GM18498 (cell line): ENCODE data around the gene B3GNT3.

Experiments used
- ATAC-seq: cut with Tn5 transposase; IDR thresholded peaks from one replicate; pipeline ENCODE4 v1.9.1; 2021; ENCODE audit warnings: mild to moderate bottlenecking, moderate library complexity; ENCODE audit not compliant: unreplicated experiment

Gene B3GNT3

DNA sequence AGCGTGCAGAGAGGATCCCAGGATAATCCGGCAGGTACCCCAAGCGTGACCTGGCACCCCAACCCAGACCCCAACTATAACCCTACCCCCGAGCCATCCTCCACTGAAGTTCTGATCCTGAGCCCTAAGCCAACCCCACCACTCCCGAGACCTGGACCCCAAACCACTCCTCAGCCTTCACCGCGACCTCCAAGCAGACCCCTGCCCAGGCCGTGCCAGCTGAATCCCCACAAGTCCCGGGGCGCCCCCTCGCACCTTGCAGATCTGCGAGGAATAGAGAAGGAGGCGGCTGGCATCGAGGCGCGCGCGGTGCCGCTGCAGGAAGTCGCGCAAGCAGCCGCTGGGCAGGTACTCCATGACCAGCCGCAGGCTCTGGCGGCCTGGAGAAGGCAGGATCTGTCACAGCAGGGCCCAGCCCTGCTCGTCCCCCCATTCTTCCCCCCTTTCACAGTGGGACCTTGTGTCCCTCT, 36.5 kb downstream of the B3GNT3 start:
- ATAC-seq: no peak

DNA sequence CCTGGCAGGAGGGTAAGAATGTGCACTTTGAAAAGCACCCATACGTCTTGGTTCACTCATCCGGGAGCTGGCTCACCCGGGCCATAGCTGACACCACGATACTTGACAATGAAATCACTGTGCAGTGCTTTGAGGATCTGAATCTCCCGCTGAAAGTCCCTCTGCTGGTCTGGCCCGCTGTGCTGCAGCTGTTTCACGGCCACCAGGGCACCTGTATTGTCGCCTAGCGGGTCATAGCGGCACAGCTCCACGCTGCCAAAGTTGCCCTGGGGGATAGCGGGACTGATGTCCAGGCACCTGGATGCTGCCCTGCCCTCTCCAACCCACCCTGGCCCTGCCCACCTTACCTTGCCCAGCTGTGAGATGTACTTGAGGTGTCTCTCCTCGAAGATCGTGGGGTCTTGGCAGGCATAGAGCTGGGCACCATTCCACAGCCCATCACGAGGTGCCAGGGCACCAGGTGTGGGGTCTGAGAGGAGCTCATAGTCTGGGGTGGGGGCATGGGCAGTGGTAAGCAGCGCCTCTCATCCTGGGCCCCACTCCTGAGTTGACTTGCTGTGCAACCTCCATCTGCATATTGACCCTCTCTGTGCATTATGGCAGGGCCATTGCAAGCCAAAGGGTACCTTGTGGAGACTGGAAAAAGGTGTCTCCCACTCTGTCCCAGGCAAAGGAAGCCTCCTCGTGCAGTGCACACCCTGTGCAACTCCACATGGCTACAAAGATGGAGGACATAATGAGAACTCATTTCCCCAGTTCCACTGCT, 37.7 kb downstream of the B3GNT3 start:
- ATAC-seq: no peak

DNA sequence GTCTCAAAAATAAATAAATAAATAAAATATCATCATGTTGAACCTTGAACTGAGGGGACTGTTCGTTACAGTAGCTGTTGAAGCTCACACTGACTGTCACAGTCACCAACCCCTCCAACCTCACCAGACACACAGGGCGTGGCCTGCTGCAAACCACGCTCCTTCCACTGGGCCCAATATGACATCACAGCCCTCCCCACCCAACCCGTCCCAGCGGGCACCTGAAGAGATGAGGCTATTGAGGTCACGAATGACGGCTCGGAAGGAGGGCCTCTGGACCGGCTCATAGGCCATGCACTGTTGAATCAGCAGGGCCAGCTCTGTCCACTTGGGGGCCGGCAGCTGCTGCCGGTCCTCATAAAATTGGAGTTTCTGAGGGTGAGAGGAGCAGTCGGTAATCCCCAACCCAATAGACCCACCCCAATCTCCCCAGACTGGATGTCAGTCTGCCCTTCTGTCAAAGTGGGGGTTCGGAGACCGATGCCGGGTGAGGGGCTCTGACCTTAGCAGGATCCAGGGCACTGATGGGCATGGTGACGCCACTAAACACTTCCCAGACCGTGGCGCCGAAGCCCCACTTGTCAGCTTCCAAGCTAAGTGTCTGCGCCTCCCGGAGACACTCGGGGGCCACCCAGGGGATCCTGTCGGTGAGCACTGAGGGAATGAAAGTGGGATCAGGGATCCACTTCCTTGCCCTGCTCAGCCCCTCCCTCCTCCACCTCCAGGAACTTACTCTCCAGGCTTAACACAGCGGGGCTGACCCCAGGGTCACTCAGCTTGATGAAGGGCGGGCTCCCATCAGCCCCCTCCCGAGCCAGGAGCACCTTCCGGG, 39.6 kb downstream of the B3GNT3 start:
- ATAC-seq: no peak

DNA sequence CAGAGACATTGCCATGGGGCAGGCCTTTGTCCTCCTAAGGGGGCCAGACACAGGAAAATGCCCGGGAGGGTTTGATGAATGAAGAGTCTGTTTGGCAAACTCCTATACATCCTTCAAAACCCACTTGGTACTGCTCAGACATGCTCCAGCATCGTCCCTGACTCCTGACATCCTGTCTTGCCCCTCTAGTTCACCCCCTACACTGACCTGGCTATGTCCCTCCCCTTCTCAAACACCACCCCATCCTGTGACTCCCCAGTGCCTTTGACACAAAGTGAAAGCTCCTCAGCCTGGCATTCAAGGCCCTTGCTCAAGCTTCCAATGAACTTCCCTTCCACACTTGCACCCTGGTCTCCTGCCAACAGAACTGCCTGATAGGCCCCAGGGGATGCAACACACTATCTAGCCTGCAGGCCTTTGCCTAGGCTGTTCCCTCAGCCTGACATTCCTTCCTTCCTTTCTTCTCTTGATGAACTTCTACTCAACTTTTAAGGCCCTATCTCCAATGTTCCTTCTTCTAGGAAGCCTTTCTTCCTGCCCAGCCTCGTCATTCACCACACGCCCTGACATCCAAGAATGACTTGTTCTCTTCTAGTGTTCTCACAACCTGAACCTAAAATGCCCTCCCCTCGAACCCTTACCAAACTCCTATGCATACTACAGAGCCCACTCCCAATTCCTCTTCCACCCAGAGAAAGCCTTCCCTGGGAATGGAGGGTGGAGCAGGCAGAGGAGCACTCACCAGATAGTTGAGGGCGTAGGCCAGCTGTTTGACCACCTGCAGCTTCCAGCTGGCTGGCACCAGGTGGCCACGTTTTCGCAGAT, 40.5 kb downstream of the B3GNT3 start:
- no peak for ATAC-seq

DNA sequence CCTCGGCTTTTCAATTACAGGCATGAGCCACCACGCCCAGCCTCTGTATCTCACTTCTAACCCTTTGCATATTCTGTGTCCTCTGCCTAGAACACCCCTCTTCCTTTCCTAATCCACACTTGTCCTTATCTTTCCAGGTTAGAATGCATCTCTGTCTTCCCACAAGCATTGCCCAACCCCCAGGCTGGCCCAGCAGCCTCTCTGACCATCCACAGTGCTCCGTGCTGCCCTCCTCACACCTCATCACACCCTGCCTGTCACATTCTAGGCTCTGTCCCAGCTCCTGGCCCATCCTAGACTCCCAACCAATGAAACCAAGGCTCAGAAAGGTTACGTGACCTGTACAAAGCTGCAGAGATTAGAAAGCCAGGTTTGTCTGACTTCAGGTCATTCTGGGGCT, 41.6 kb downstream of the B3GNT3 start:
- ATAC-seq: no peak

DNA sequence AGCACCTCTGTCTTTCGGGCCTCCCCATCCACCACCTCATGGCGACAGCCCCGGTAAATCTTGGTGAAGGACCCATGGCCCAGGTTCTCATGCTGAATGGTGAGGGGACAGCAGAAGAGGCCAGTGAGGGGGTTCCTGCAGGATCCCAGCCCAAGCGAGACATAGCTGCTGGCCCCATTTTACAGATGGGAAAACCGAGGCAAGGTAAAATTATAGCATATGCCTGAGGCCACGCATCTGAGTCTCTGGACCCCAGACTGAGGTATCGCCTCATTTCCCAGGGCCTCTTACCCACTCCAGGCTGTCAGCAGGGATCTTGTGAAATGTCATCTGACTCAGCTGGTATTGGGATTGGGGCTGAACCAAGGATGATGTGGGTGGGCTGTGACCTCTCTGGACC, 43.0 kb downstream of the B3GNT3 start:
- ATAC-seq: no peak

DNA sequence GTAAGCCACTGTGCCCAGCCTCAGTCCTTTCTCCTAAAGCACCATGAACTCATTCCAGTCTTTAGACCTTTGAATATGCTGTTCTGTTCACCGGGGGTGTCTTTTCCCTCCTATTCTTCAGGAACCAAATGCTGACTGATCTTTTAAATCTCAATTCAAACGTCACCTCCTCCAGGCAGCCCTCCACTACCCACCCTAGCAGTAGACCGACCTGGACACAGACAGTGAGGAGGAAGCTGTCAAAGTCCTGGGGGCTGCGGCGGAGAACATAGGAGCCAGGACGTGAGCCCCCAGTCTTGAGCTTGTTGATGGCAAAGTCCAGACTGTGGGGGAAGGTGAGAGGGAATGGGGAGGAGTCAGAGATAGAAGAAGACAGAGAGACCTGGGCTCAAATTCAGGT, 45.1 kb downstream of the B3GNT3 start:
- no peak for ATAC-seq

DNA sequence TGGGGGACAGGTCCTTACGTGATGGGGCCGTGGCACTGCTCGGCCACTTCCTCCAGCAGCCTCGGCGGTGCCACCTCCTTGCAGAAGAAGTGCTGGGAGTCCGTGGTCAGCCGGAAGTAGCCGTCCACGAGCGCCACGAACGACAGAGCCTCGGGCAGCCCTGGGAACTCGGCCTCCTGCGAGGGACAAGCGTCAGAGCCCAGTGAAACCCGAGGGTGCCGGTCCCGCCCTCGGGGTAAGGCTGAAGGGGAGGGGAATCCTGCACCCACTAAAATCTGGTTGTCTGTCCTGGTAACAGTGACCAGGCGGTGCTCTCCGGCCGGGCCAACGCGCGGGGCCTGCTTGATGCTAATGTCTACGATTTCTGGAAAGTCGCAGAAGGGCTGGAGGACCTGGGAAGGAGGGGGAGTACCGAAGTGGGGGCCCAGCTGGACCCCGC, 46.5 kb downstream of the B3GNT3 start:
- no peak for ATAC-seq

DNA sequence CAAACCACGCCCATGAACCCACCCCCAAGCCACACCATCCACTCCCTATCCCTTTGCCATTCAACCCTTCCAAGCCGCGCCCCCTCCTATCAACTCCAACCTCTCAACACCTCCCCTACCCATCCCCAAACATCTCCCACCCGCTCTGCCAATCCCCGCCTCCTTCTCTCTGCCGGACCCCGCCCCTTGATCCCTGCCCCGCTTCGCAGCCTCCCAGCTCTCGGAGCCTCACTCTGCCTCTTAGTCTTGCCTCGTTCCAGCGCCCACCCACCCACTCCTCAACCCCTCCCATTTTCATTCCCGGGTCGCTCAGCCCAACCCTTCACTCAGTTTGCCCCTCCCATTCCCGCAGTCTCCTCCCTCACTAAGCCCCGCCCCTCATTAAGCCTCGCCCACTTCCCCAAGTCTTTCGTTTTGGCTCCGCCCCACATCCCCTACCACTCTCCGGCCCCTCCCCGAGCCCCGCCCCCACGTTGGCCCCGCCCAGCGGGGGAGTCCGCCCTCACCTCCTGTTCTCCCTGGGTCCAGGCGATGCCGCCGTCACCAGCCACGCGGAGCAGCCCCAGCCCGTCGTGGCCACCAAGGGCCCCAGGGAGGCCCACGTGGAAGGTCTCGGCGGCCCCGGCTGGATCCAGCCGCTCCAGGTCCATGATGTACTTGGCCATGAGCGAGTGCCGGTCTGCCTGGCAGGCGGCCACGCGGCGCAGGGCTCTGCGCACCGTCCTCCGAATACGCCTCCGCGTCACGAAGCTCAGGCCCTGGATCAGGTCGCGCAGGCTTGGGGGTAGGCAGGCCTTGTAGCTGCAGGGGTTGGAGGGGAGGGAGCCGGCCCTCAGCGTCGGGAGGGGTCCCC, 47.1 kb downstream of the B3GNT3 start:
- ATAC-seq: no peak

DNA sequence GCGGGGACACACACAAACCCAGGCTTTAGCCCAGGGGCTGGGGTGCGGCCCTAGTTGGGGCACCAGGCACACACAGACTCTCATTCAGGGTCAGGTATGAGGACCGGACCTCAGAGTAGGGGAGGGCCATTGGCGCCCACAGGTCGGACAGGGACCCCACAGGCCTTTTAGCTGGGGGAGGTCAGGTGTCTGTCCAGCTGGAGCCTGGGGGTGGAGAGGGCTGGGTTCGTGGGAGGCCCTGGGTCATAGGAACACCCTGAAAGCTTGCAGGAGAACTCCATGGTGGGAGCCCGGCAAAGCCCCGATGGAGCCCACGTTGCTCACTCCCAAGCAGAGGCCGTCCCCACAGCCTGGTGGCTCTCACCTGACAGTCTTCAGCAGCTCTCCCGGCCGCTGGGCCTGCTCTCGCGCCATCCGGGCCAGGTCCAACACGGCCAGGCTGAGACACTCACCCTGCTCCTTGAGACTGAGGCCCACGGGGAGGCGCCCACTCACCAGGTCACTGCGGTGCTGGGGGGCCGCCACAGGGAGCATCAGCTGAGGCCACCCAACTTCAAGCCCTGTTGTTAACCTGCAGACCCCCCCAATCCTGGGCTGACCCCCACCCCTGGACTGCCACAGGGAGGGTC, 47.8 kb downstream of the B3GNT3 start:
- no peak for ATAC-seq

DNA sequence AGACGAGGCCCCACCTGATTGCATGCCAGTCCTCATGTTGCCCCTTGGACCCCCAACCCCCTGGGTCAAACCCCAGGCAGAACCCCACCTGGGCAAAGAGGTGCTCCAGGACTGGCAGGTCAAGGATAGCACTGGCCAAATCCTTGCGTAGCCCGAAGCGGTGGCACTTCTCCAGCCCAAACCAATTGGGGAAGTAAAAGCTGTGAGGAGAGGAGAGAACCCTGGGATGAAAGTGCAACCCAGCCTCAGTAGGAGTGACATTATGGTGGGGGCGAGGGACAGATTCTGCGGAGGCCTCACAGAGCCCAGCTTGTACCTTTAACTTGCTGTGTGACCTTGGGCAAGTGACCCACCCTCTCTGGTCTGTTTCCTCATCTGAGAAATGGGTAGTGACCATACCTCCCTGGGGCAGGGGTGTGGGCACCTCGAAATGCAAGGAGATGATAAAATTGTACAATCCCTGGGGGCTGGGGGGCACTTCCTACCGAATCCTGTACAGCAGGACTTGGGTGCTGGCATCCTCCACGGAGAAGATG, 48.4 kb downstream of the B3GNT3 start:
- ATAC-seq: no peak

DNA sequence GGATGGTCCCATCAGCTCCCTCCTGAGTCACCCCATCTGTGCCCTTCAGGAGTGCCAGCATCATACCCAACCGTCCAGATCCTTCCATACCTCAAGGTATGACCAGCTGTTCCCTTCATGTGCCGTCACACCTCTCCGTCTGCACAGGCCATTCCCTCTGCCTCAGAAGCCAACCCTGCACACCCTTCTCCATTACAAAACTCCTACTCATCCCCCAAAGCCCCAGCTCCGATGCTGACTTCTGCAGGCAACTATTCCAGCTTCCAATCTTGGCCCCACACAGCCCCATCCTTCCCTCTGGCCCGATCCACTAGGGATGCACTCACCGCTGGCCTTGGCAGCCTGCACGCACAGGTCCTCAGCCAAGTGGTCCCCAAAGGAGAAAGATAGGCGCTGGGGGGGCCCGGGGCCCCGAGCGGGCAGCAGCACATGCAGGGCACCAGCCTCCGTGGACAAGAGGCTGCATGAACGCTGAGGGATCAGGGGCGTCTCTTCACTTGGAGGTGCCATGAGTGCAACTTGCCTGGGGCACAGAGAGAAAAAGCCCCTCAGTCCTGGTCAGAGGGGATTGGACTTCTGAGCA, 49.1 kb downstream of the B3GNT3 start:
- ATAC-seq: no peak

DNA sequence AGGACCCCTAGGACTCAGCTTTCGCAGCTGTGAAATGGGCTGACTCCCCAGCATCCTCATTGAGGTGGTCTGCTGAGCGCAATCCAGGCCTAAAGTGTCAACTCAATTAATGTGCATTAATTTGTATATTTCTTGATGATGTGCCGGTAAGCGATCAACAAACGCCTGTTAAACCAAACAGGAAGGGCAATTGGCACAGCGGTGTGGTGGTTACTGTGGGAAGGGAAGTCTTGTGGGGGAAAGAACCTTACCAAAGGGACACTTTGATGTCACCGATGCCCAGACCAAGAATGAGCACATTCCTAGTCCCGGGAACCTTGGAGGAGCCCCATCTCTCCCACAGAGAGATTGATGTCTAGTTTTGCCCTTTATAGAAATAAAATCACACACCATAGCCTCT, 51.2 kb downstream of the B3GNT3 start:
- no peak for ATAC-seq

DNA sequence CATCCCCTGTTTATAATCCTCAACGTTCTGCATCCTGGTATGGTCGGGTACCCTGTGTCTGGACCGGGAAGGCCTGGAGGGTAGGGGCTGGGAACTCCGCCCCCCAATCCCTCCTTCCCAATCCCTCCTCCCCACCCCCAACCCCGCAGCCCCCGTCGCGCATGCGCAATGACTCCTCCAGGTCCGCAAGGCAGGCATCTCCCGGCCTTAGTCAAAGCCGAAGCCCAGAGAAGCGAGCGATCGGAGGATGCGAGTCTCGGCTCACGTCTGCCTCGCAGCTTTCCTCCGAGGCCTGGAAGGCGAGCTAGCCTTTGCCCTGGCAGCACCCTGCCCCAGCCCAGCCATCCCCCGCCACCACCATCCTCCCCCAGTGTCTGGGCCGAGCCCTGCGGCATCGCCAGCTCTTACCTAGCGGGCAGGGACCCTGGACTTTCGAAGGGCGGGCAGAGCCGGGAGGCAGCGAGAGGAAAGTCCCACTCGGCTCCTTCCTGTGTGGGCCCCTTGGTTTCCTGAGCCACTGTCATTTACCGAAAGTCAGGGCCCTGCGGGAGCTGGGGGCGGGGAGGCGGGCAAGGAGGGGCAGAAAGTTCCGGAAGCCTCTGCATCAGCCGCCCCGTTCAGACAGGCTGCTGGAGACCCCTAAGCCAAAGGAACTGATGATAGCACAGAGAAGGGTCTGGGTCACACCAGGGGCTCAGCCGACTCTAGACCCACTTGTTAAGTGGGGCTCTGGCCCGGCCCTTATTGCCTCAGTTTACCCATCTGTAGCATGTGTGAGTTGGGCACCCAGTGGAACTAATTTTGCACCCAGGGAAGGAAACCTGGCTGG, 52.8 kb downstream of the B3GNT3 start, which contains the start of gene JAK3:
Gene JAK3, minus strand, starts transcription at position 445 of the 829 bp plus-strand sequence. CDS start 3,565 bp downstream, outside the sequence.
- peak; percentile 63 for ATAC-seq

DNA sequence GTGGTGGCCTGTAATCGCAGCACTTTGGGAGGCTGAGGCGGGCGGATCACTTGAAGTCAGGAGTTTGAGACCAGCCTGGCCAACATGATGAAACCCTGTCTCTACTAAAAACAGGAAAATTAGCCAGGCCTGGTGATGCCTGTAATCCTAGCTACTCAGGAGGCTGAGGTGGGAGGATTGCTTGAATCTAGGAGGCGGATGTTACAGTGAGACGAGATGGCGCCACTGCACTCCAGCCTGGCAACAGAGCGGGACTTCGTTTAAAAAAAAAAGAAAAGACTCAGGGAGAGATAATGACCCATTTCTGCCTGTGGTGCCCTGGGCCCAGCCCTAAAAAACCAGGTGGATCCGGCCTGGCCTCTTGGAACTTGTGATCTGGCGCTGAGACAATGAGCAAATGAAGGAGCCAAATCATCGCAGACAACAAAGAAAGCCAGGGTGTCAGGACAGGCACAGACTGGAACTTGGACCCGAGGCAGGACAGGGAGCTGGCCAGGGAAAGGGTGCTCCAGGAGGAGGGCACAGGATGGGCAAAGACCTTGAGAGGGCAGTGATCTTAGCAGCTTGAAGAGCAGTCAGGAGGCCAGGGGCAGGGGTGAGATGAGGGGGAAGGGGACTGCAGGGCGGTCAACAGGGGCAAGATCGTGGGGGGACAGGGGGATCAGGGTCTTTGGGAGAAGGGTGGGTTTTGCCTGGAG, 53.8 kb downstream of the B3GNT3 start:
- no peak for ATAC-seq

DNA sequence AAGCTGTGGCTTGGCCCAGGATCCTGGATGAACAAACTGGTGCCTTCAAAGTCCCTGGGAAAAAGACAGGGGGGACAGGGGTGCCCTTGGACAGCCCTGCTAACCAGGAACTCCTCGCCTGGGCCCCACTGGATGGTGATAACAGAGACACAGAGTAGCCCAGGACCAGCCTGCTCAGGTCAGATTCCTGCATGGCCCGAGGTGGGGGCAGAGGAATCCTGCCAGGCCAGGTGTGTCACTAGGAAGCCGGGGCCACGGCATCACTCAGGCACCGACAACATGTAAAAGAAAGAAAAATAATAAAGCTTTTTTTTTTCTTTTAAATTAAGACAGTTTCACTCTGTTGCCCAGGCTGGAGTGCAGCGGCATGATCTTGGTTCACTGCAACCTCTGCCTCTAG, 59.1 kb downstream of the B3GNT3 start:
- ATAC-seq: no peak

DNA sequence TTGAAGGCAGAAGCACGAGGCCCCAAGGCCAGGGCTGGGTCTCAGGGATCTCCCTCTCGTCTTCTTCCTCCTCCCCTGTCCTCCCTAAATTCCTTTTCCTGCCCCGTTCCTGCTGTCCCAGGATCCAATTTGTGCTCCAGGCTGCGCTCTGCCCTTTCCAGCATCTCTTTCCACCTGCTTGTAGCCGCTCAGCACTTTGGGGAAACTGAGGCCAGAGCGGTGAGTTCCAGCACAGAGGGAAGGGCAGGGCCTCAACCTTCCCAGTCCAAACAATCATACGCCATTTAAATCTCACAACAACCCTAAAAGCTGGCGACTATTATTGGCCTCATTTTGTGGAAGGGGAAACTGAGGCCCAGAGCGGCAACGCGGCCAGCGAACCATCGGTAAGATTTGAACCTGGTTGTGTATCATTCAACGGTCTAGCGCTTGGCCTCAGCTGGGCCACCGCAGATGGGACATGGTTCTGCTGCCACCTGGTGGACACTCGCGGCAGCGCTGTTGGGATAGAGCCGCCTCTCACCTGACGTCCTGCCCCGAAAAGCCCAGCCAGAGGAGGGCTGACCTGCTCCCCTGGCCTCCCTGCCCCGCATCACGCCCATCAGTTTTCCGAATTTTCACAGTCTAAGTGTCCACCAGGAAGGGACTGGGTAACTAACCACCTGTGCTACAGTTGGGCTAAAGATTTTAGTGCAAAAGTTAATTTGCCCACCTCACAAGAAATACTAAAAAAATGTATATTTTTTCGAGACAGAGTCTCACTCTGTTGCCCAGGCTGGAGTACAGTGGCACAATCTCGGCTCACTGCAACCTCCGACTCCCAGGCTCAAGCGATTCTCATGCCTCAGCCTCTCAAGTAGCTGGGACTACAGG, 60.6 kb downstream of the B3GNT3 start:
- no peak for ATAC-seq
